Uterus (tissue), 4 donors: ENCODE measurements around the gene INTS4. TPM values are rescaled to one million over a fixed set of nuclear protein-coding genes. Genes with fewer than 3 reads are reported as not detected.

Experiments used
- DNase-seq, 2 donors: peaks; one replicate each; pipeline ENCODE4 v3.0.0-alpha.2; 2019 to 2020
- H3K27ac ChIP-seq, 2 donors: fragments of 200-600 bp; sonication (generic); 1 replicate in 1 of 2; 2 replicates in 1 of 2; pipeline ENCODE4 v1.5.1; 2016 to 2018
- H3K27me3 ChIP-seq, 2 donors: fragments of 200-600 bp; sonication (generic); one replicate each; pipeline ENCODE4 v1.5.1; 2018 to 2019; ENCODE audit warnings: control low read depth in 1 of 2
- H3K36me3 ChIP-seq, 2 donors: fragments of 200-600 bp; sonication (generic); one replicate each; pipeline ENCODE4 v1.5.1; 2019; ENCODE audit warnings: control low read depth in 1 of 2
- H3K4me1 ChIP-seq, 2 donors: fragments of 200-600 bp; sonication (generic); one replicate each; pipeline ENCODE4 v1.5.1; 2018 to 2019; ENCODE audit warnings: control low read depth in 1 of 2
- H3K4me3 ChIP-seq, 2 donors: fragments of 200-600 bp; sonication (generic); 1 replicate in 1 of 2; 2 replicates in 1 of 2; pipeline ENCODE4 v1.5.1; 2018 to 2019; ENCODE audit warnings: mild to moderate bottlenecking in 1 of 2
- H3K9me3 ChIP-seq, 2 donors: fragments of 200-600 bp; sonication (generic); one replicate each; pipeline ENCODE4 v1.5.1; 2019; ENCODE audit warnings: control low read depth in 1 of 2
- POLR2A ChIP-seq, 2 donors: fragments of 450-650 bp; IDR thresholded peaks; one replicate each; pipeline ENCODE4 v1.6.1; 2016; ENCODE audit warnings: antibody characterized with exemption in 2 of 2, mild to moderate bottlenecking in 1 of 2, moderate library complexity in 1 of 2
- intact Hi-C: fragments of 100-400 bp; cut with DNase I; formaldehyde crosslinking; loops from one replicate; pipeline ENCODE4 v1.15.1; 2023; ENCODE audit warnings: low total_unique reads
- total RNA-seq, 4 donors: library from RNA; depleted of rRNA in 3 of 4; stranded (reverse); fragments of >200 nt in 3 of 4; gene quantifications; one replicate each; pipeline versions ENCODE4 v1.1.0 to v1.2.4, GENCODE V29; 2014 to 2023
- TF ChIP-seq, protein P1 (sequence below), 4 experiments: fragments of 200-600 bp in 2 of 4; fragments of 450-650 bp in 2 of 4; sonication (generic) in 2 of 4; IDR thresholded peaks; one replicate each; pipeline ENCODE4 v1.5.1; 2016 to 2019; ENCODE audit warnings: antibody characterized with exemption in 4 of 4, mild to moderate bottlenecking in 2 of 4, moderate library complexity in 1 of 4
- donor health status: DM: yes; HTN: yes; CAD: no.

Gene INTS4
- total RNA-seq, 4 donors from 2014 or later = 13.8 to 68.8 (median 45.7) TPM

DNA sequence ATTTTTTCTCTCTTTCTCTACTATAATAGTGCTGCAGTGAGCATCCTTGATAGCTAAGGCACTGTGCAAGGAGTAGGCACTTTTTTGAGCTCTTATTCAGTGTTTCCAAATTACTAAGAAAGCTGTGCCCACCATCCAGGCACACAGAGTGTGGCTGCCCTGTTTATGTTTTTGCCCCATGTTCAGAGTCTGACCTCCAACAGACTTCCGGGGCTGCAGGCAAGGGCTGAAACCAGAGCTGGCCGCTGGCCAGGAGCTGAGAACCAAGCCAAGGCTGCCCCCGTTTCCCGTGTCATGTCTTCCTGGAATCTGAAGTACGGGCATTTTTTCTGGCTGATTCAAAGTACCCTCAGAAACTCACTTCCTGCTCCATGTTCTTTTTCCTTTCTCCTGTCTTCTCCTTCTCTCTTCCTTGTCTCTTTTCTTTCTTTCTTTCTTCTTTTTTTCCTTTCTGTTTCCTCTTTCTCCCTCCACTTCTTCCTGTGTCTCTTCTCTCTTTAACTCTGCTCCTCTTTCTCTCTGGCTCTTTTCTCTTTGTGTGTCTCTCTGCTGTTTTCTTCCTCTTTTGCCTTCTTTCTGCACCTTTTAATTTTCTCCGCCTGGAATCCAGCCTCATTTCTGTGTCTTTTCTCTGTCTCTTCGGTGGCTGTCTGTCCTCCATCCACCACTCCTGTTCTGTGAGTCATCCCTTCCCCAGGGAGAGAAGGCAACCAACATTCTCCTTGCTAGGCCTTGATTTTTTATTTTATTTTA is 45.6 kb upstream of the INTS4 start:
- no peaks in the 10 kb centered on the region for H3K4me1 ChIP-seq
- H3K27me3 ChIP-seq = no peaks in the 10 kb centered on the region
- intact Hi-C loops = no loop called here
- no peaks in the 10 kb centered on the region for H3K9me3 ChIP-seq
- H3K4me3 ChIP-seq = peak overlapping the region in 1 of 2 donors; percentile 2
- H3K27ac ChIP-seq = peak overlapping the region; percentile 70 to 71
- DNase-seq = peak; percentile 61 to 73
- no peaks in the 10 kb centered on the region for H3K36me3 ChIP-seq
- no peak for TF ChIP-seq POLR2A (IDR thresholded peaks at IDR 0.05)
- TF ChIP-seq, protein P1, sequence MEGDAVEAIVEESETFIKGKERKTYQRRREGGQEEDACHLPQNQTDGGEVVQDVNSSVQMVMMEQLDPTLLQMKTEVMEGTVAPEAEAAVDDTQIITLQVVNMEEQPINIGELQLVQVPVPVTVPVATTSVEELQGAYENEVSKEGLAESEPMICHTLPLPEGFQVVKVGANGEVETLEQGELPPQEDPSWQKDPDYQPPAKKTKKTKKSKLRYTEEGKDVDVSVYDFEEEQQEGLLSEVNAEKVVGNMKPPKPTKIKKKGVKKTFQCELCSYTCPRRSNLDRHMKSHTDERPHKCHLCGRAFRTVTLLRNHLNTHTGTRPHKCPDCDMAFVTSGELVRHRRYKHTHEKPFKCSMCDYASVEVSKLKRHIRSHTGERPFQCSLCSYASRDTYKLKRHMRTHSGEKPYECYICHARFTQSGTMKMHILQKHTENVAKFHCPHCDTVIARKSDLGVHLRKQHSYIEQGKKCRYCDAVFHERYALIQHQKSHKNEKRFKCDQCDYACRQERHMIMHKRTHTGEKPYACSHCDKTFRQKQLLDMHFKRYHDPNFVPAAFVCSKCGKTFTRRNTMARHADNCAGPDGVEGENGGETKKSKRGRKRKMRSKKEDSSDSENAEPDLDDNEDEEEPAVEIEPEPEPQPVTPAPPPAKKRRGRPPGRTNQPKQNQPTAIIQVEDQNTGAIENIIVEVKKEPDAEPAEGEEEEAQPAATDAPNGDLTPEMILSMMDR (IDR thresholded peaks at IDR 0.05) = no peak

DNA sequence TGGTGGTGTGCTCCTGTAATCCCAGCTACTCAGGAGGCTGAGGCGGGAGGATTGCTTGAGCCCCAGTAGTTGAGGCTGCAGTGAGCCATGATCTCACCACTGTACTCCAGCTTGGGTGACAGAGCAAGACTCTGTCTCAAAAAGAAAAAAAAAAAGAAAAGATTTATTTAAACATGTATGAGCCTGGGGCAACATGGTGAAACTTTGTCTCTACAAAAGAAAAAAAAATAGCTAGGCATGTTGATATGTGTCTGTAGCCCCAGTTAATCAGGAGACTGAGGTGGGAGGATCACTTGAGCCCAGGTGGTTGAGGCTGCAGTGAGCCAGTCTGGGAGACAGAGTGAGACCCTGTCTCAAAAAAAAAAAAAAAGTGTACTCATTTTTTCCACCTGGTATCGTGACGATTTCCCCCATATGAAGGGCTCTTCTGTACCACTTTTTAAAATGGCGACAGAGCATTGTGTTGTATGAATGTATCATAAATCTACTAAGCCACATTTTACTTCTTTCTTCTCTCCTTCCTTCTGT is 45.0 kb upstream of the INTS4 start:
- H3K36me3 ChIP-seq = no peaks in the 10 kb centered on the region
- H3K4me3 ChIP-seq = no peak overlapping the region
- no peaks in the 10 kb centered on the region for H3K27me3 ChIP-seq
- DNase-seq = no peak
- intact Hi-C loops = no loop called here
- no peaks in the 10 kb centered on the region for H3K9me3 ChIP-seq
- peak overlapping the region; percentile 70 to 71 for H3K27ac ChIP-seq
- no peaks in the 10 kb centered on the region for H3K4me1 ChIP-seq
- no peak for TF ChIP-seq POLR2A (IDR thresholded peaks at IDR 0.05)
- TF ChIP-seq, protein P1 (IDR thresholded peaks at IDR 0.05) = no peak

DNA sequence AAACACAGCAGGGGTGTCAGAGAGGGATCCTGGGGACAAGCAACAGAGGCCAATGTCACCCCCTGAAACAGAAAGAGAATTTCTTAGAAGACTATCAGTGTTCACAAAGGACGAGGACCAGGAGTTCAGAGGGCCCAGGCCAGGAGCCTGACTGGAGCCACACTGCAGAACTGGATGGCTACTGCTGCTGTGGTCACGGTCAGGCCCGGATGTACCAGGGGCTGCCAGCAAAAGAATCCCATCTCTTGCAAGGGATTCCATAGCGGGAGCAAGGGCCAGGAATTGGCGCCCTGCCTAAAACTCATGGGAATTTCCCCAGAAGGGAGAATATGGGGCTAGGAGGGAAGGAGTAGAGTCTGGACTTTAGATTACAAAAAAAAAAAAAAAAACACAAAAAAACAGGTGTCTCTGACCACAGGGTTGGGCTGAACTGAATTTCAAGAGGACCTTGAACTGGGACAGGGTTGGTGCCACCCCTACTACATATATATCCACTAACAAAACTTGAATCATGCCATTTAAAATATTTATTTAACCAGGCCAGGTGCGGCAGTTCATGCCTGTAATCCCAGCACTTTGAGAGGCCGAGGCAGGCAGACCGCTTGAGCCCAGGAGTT is 44.3 kb upstream of the INTS4 start:
- H3K36me3 ChIP-seq = no peaks in the 10 kb centered on the region
- intact Hi-C loops = no loop called here
- no peaks in the 10 kb centered on the region for H3K9me3 ChIP-seq
- H3K27ac ChIP-seq = no peak overlapping the region
- H3K27me3 ChIP-seq = no peaks in the 10 kb centered on the region
- H3K4me1 ChIP-seq = no peaks in the 10 kb centered on the region
- TF ChIP-seq, protein P1 (IDR thresholded peaks at IDR 0.05) = no peak
- no peak for TF ChIP-seq POLR2A (IDR thresholded peaks at IDR 0.05)
- H3K4me3 ChIP-seq = no peak overlapping the region
- no peak for DNase-seq

DNA sequence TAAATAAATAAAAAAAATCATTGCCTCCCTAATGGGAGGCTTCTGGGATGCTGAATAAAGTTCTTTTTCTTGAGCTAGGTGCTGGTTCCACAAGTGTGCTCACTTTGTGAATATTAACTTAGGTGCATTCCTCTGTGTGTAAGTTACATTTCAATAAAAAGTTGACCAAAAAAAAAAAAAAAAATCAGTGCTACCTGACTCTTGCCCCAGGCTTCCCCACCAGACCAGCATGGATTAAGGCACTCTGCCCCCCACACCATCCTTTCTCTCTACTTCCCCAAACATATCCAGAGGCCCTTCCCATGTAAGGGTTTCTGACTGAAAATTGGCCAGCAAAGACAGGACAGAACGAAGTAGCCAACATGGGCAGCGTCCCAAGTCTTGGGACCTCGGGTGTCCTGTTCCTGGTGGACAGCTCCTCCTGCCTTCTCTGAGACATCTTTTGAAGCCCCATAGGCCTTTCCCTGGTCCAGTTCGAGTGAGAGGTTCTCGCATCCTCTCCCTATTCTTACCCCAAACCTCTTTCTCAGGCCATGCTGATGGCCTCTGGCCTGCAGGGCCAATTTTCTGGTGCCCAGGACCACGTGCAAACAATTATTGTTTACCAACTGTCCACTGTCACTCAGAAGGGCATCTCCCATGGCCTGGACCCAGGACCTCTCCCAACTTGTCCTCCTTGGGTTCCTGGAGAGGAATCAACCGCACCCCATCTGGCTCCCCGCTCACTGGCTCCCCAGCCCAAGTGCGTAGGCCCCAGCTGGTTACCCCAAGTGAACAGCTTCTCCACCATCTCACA is 43.6 kb upstream of the INTS4 start:
- Histone ChIP-seq H3K4me3 (no peak overlapping the region), H3K9me3 (no peaks in the 10 kb centered on the region), H3K27me3 (no peaks in the 10 kb centered on the region), H3K27ac (no peak overlapping the region), H3K4me1 (no peaks in the 10 kb centered on the region), H3K36me3 (no peaks in the 10 kb centered on the region)
- intact Hi-C loops = no loop called here
- TF ChIP-seq, protein P1 (IDR thresholded peaks at IDR 0.05) = no peak
- TF ChIP-seq POLR2A (IDR thresholded peaks at IDR 0.05) = no peak
- no peak for DNase-seq
